Measurements from ENCODE around the gene UGT2B28.
"Not testable (repeated sequence)": the region's sequence is repeated elsewhere in the genome, so short reads cannot be mapped to it uniquely, and the experiment has no call there.

The UGT2B28 gene

DNA sequence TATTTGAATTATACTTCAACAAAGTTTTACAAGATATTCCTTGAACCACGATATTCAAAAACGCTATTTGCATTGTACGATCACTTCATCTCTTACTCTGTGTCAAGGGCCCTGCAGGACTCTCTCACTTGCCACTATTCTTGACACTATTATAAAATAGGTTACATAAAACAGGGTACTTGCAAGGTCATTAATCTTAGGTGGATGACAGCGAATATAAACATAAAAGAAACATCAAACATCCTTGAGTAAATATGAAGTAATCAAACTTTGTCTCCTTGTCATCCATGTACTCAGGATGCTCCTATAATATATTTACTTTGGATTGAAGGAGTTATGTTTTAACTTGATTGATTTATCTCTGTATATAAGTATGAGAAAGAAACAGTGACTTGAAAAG is at the start of gene UGT2B28:
UGT2B28 (plus strand) TSS at position 395 of the 400 bp plus-strand sequence. CDS start 26 bp downstream, outside the sequence.
- H3K4me1 Mint-ChIP-seq (ENCODE audit: low read depth); H3K4me3 Mint-ChIP-seq; H3K27ac Mint-ChIP-seq; DNase-seq (ENCODE audit: low spot score); H3K9me3 Mint-ChIP-seq; H3K27me3 Mint-ChIP-seq (ENCODE audit: low read depth); H3K36me3 Mint-ChIP-seq (ENCODE audit: low read depth): not testable (repeated sequence)

DNA sequence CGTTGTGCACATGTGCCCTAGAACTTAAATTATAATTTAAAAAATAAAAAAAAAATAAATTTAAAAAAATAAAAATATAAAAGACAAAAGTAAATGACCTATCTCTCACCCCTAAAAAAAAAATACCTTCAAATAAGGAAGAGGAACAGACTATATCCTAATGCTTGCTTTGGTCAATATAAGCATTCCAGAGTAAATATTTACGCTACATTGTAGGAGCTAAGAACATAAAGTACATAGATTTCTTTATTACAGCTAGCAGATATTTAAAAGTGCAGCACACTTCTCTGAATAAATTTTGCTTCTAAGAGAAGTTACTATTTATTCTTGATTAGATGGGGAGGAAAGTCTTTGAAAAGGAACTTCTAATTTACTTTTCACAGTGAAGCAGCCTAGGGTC is 41.2 kb upstream of the UGT2B28 start:
- no peaks in the 10 kb centered on the region for H3K9me3 Mint-ChIP-seq
- H3K4me1 Mint-ChIP-seq (ENCODE audit: low read depth): no peaks in the 10 kb centered on the region
- no peak for DNase-seq (ENCODE audit: low spot score)
- no peak overlapping the region for H3K4me3 Mint-ChIP-seq
- no peaks in the 10 kb centered on the region for H3K36me3 Mint-ChIP-seq (ENCODE audit: low read depth)
- no peaks in the 10 kb centered on the region for H3K27me3 Mint-ChIP-seq (ENCODE audit: low read depth)
- H3K27ac Mint-ChIP-seq: no peak overlapping the region

DNA sequence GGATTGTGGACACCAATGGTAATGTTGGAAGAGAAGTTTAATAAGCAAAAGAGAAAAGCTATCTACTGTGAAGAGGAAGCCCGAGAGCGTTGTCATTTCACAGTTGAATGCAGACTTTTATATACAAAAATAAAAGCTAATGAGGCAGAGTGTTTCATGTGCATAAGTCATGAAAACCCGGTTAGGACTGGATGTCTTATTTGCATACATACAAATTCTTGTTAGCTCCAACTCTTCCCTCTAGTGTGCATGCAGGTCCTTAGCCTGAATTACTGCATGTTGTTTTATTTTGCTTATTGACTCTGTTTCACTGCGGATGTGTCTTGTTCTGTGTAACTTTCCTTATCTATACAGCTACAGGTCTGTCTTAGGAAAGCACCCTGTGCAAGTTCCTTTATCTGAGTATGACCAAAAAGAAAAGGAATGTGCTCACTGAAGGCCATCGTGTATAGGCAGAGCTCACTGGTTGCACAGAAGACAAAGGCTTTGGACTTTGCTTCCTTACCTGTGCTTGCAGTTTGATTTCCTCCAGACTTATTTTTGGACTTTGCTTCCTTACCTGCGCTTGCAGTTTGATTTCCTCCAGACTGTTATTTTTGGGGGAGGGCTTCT is 40.6 kb upstream of the UGT2B28 start:
- Mint-ChIP-seq H3K4me3 (no peak overlapping the region), H3K9me3 (no peaks in the 10 kb centered on the region), H3K36me3 (ENCODE audit: low read depth) (no peaks in the 10 kb centered on the region), H3K27ac (no peak overlapping the region), H3K27me3 (ENCODE audit: low read depth) (no peaks in the 10 kb centered on the region), H3K4me1 (ENCODE audit: low read depth) (no peaks in the 10 kb centered on the region)
- no peak for DNase-seq (ENCODE audit: low spot score)

DNA sequence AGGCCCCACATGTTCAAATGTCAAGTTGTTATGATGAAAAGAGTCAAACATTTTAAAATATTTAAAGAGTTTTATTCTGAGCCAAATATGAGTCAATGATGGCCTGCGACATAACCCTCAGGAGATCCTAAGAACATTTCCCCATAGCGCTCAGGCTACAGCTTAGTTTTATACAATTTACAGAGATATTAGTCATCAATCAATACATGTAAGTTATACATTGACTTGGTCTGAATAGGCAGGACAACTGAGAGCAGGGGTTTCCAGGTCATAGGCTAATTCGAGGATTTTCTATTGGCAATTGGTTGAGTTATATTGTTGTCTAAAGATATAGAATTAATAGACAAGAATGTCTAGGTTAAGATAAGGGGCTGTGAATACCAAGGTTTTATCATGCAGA is 39.5 kb upstream of the UGT2B28 start:
- H3K27ac Mint-ChIP-seq; H3K9me3 Mint-ChIP-seq; DNase-seq (ENCODE audit: low spot score); H3K36me3 Mint-ChIP-seq (ENCODE audit: low read depth); H3K4me3 Mint-ChIP-seq; H3K27me3 Mint-ChIP-seq (ENCODE audit: low read depth); H3K4me1 Mint-ChIP-seq (ENCODE audit: low read depth): not testable (repeated sequence)

DNA sequence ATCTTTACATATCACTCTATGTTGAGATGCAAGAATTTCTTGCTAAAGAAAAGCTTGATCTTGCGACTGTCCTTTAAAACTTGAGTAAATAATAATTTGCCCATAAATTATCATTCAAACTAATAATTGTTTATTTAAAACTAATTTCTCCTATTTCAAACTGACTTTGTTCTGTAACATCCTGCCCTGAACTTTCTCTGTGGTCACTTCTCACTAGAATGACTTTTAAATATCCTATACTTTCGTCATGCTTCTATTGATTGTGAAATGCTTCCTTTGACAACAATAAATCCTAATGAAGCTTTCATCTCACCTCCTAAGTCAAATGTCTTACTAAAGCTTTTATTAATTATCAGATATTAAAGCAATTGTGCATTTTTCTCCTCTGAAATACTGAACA is 38.5 kb upstream of the UGT2B28 start:
- H3K36me3 Mint-ChIP-seq (ENCODE audit: low read depth); H3K4me1 Mint-ChIP-seq (ENCODE audit: low read depth); H3K27me3 Mint-ChIP-seq (ENCODE audit: low read depth); DNase-seq (ENCODE audit: low spot score); H3K4me3 Mint-ChIP-seq; H3K27ac Mint-ChIP-seq: not testable (repeated sequence)
- peaks cover 11% of the 10 kb centered on the region for H3K9me3 Mint-ChIP-seq

DNA sequence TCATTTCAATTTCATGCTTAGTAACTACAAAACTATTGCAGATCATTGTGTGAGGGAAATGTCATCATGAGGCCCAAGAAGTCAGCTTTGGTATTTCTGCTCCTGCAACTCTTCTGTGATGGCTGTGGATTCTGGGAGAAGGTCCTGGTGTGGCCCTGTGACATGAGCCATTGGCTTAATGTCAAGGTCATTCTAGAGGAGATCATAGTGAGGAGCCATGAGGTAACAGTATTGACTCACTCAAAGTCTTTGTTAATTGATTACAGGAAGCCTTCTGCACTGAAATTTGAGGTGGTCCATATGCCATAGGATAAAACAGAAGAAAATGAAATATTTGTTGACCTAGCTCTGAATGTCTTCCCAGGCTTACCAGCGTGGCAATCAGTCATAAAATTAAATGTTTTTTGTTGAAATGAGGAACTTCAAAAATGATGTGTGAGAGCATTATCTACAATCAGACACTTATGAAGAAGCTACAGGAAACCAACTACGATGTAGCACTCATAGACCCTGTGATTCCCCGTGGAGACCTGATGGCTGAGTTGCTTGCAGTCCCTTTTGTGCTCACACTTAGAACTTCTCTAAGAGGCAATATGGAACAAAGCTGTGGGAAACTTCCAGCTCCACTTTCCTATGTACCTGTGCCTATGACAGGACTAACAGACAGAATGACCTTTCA is 37.6 kb upstream of the UGT2B28 start:
- not testable (repeated sequence) for H3K27me3 Mint-ChIP-seq (ENCODE audit: low read depth); H3K4me1 Mint-ChIP-seq (ENCODE audit: low read depth); H3K4me3 Mint-ChIP-seq; DNase-seq (ENCODE audit: low spot score); H3K36me3 Mint-ChIP-seq (ENCODE audit: low read depth); H3K27ac Mint-ChIP-seq
- H3K9me3 Mint-ChIP-seq: peaks cover 16% of the 10 kb centered on the region

DNA sequence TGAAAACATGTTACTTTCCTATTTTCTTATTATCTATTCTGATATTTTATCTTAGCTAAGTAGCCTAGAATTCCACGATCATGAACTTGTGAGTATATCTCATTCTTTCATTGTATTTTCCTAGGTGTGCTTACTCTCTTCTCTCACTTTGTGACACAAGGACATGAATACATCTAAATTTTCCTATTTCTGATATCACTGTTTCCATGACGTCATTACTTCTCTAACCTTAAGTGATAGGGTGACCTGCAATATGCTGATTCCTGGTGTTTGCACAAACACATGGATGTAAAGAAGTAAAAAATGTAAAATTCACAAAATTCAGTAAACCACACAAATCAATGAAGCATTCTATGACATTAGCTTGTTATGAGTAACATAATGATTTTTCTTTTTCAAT is 29.4 kb upstream of the UGT2B28 start:
- not testable (repeated sequence) for H3K4me3 Mint-ChIP-seq; DNase-seq (ENCODE audit: low spot score); H3K36me3 Mint-ChIP-seq (ENCODE audit: low read depth); H3K27ac Mint-ChIP-seq; H3K4me1 Mint-ChIP-seq (ENCODE audit: low read depth); H3K27me3 Mint-ChIP-seq (ENCODE audit: low read depth)
- peaks cover 12% of the 10 kb centered on the region for H3K9me3 Mint-ChIP-seq

DNA sequence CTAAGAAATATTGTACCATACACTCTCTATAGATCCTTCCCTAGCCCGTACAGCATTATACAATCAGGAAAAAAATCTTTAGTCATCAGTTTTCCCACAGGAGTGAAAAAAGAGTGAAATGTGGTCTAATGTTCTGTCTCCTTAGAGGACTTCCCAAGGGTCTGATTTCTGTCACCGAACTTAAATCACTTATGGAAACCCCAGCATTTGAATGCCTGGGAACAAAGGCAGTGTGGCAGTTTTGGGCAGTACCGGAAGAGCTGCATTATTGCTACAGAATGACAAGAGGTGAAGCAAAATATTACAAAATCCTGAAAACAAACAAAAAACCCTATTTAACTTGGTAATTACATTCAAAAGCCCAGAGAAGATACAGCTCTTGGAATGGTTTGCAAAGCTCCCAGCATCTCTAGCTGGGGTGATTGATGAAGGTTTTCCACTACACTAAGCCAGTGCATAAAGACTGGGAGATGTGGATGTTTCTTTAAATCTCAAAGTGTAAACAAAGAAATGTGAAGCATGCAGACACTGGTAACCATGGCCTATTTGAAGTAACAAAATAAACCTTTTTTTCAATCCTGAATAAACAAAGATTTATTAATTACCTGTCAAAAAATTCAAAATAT is 27.0 kb upstream of the UGT2B28 start:
- H3K4me1 Mint-ChIP-seq (ENCODE audit: low read depth); H3K36me3 Mint-ChIP-seq (ENCODE audit: low read depth); H3K4me3 Mint-ChIP-seq; H3K27ac Mint-ChIP-seq; H3K9me3 Mint-ChIP-seq; H3K27me3 Mint-ChIP-seq (ENCODE audit: low read depth); DNase-seq (ENCODE audit: low spot score): not testable (repeated sequence)

DNA sequence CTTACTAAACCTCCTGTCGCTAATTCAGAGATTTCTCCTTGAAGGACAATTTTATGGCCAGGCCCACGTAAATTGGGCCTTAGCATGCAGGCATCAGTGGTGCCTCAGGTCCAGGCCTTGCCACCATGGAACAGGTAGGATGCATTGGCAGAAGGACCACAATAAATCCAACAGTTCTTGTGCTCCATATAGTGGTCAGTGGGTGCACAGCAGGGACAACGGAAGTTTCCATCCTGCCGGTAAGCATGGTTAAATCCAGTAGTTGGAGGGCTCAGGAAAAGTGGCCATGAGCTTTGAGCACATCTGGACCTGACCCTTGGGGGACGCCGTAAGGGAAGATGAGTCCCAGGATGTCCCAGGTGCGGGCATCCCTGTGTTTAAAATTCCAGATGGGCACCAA is 11.7 kb upstream of the UGT2B28 start:
- not testable (repeated sequence) for H3K27ac Mint-ChIP-seq; H3K9me3 Mint-ChIP-seq; H3K4me3 Mint-ChIP-seq; H3K4me1 Mint-ChIP-seq (ENCODE audit: low read depth); H3K36me3 Mint-ChIP-seq (ENCODE audit: low read depth); DNase-seq (ENCODE audit: low spot score); H3K27me3 Mint-ChIP-seq (ENCODE audit: low read depth)

DNA sequence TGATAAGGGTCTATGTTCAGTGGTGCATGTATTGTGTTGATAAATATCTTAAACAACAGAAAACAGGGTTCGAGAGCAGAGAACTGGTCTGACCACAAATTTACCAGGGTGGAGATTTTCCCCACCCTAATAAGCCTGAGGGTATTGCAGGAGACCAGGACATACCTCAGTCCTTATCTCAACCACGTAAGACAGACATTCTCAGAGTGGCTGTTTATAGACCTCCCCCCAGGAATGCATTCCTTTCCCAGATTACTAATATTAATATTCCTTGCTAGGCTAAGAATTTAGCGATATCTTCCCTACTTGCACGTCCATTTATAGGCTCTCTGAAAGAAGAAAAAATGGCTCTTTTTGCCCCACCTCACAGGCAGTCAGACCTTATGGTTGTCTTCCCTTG is 16.1 kb downstream of the UGT2B28 start:
- not testable (repeated sequence) for H3K36me3 Mint-ChIP-seq (ENCODE audit: low read depth)

DNA sequence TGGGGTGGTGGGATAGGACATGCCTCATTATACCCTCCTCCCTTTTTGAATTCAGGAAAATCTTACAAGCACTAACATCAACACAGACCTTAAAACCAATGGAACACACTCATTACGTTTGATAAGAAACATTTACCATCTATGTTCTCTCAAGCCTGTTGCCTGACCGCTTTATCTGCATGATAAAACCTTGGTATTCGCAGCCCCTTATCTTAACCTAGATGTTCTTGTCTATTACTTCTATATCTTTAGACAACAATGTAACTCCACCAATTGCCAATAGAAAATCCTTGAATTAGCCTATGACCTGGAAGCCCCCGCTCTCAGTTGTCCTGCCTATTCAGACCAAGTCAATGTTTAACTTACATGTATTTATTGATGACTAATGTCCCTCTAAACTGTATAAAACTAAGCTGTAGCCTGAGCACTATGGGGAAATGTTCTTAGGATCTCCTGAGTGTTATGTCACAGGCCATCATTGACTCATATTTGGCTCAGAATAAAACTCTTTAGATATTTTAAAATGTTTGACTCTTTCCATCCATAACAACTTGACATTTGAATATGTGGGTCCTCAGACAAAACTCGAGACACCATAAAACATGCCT is 28.3 kb downstream of the UGT2B28 start:
- not testable (repeated sequence) for H3K27ac Mint-ChIP-seq; H3K36me3 Mint-ChIP-seq (ENCODE audit: low read depth); H3K27me3 Mint-ChIP-seq (ENCODE audit: low read depth); H3K4me1 Mint-ChIP-seq (ENCODE audit: low read depth); DNase-seq (ENCODE audit: low spot score); H3K9me3 Mint-ChIP-seq; H3K4me3 Mint-ChIP-seq

More for the DNA sequence above, 16.1 kb downstream of the UGT2B28 start:
- H3K27me3 Mint-ChIP-seq (ENCODE audit: low read depth); DNase-seq (ENCODE audit: low spot score); H3K27ac Mint-ChIP-seq; H3K4me3 Mint-ChIP-seq; H3K9me3 Mint-ChIP-seq; H3K4me1 Mint-ChIP-seq (ENCODE audit: low read depth): not testable (repeated sequence)

DNA sequence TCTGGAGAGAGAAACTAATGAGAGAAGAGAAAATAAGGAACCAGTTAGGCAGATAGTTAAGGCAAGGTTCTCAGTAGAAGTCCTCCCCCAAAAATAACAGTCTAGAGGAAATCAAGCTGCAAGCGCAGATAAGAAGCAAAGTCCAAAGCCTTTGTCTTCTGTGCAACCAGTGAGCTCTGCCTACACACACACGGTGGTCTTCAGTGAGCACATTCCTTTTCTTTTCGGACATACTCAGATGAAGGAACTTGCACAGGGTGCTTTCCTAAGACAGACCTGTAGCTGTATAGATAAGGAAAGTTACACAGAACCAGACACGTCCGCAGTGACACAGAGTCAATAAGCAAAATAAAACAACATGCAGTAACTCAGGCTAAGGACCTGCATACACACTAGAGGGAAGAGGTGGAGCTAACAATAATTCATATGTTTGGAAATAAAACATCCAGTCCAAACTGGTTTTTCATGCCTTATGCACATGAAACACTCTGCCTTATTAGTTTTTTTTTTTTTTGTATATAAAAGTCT is 29.3 kb downstream of the UGT2B28 start:
- H3K4me3 Mint-ChIP-seq; H3K4me1 Mint-ChIP-seq (ENCODE audit: low read depth); H3K36me3 Mint-ChIP-seq (ENCODE audit: low read depth); H3K27ac Mint-ChIP-seq; DNase-seq (ENCODE audit: low spot score); H3K9me3 Mint-ChIP-seq; H3K27me3 Mint-ChIP-seq (ENCODE audit: low read depth): not testable (repeated sequence)

DNA sequence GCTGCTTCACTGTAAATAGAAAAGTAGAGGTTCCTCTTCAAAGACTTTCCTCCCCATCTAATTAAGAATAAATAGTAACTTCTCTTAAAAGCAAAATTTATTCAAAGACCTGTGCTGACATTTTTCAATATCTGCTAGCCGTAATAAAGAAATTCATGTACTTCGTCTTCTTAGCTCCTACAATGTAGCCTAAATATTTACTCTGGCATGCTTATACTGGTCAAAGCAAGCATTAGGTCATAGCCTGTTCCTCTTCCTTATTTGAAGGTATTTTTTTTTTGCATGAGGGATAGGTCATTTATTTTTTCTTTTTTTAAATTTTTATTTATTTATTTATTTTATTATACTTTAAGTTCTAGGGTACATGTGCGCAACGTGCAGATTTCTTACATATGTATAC is 30.0 kb downstream of the UGT2B28 start:
- not testable (repeated sequence) for H3K27ac Mint-ChIP-seq; H3K9me3 Mint-ChIP-seq; DNase-seq (ENCODE audit: low spot score); H3K4me1 Mint-ChIP-seq (ENCODE audit: low read depth); H3K27me3 Mint-ChIP-seq (ENCODE audit: low read depth); H3K4me3 Mint-ChIP-seq; H3K36me3 Mint-ChIP-seq (ENCODE audit: low read depth)

DNA sequence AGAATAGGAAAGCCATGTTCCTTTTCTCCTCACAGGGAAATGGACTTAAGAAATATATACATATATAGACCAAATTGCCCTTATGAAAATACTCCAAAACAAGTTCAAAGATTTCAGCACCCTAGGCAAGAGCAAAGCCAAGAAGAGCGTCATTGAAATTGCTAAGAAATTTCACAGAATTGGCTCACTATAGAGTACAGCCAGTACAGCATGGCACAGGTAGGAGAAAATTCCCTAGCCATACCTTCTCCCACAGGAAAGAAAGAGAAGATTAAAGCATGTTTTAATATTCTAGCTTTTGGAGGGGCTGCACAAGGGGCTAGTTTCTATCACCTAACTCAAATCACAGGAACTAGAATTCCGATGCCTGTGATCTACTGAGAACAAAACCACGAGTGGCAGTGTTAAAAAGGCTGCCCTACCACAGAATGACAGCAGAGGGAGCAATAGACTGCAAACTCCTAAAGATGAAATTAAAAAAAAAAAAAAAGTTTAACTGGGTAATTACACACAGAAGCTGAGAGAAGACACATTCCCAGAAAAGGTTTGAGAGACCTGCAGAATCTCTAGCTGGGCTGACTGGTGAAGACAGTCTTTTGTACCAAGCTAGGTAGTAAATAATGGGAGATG is 37.5 kb downstream of the UGT2B28 start:
- not testable (repeated sequence) for H3K9me3 Mint-ChIP-seq; H3K36me3 Mint-ChIP-seq (ENCODE audit: low read depth); H3K4me1 Mint-ChIP-seq (ENCODE audit: low read depth); H3K4me3 Mint-ChIP-seq; H3K27ac Mint-ChIP-seq; DNase-seq (ENCODE audit: low spot score); H3K27me3 Mint-ChIP-seq (ENCODE audit: low read depth)
